Measurements from ENCODE around the gene IPO8. TPM values are rescaled to one million over a fixed set of nuclear protein-coding genes. Genes with fewer than 3 reads are reported as not detected.

IPO8 gene
- total RNA-seq, 1 experiment from 2014 or later = 50.4 TPM

- H3K9me3 Mint-ChIP-seq (ENCODE audit: unreplicated experiment) = peaks cover 11% of the 10 kb centered on the region
- no TSS peak for BruUV-seq (replicated peaks)
- no peaks in the 10 kb centered on the region for H3K36me3 Mint-ChIP-seq (ENCODE audit: insufficient read depth, unreplicated experiment)
- no peaks in the 10 kb centered on the region for H3K4me1 Mint-ChIP-seq (ENCODE audit: low read depth, unreplicated experiment)
- Histone ChIP-seq H3K4me3 (ENCODE audit: low read depth, low read length) (no peak overlapping the region), H3K36me3 (ENCODE audit: control insufficient read depth, insufficient read depth, low read length) (no peaks in the 10 kb centered on the region), H3K9me3 (no peaks in the 10 kb centered on the region), H3K4me1 (no peaks in the 10 kb centered on the region), H3K27me3 (replicated peaks; ENCODE audit: control insufficient read depth, insufficient read depth, low read length) (no peaks in the 10 kb centered on the region)
- no peak overlapping the region for H3K27ac Mint-ChIP-seq (ENCODE audit: unreplicated experiment)
- TF ChIP-seq CTCF (IDR thresholded peaks at IDR 0.05; ENCODE audit: insufficient read depth in 1 of 2, low read depth in 1 of 2, low read length in 1 of 2, severe bottlenecking in 1 of 2, unreplicated experiment in 1 of 2) = no peak
- H3K27me3 Mint-ChIP-seq (ENCODE audit: insufficient read depth, unreplicated experiment) = peaks cover 6% of the 10 kb centered on the region
- H3K4me3 Mint-ChIP-seq (ENCODE audit: unreplicated experiment) = no peak overlapping the region
- no peak for DNase-seq
- intact Hi-C loops (cut with micrococcal nuclease; ENCODE audit: unreplicated experiment) = no loop called here
- POLR2A ChIA-PET = interaction anchor here (0.7 kb wide), 1 partner anchor 84 kb away, joined by 3 read pairs; no protein-coding TSS in a partner anchor
- CTCF ChIA-PET = no interaction called here
Measured at GRCh38 chr12:30580344-30580743, 115.3 kb downstream of the IPO8 start.

Other genes with a start within 250 kb of the IPO8 start
- gene CAPRIN2, start 59.1 kb upstream of the IPO8 start, total RNA-seq (2022) = 19.6 and 21.7 TPM in 2 replicates
- gene TSPAN11, start 230.9 kb upstream of the IPO8 start, total RNA-seq (2022) = not detected in 2 replicates

Data from Caco-2 (cell line).